Upper lobe of left lung (tissue), 6 donors: ENCODE measurements around the gene PRKN. TPM values are rescaled to one million over a fixed set of nuclear protein-coding genes. Genes with fewer than 3 reads are reported as not detected.

Experiments used
- ATAC-seq, 2 donors: fragments of 200-7000 bp; cut with Tn5 transposase; one replicate each; pipeline ENCODE4 v1.9.1; 2022; ENCODE audit warnings: mild to moderate bottlenecking in 2 of 2, moderate library complexity in 2 of 2; ENCODE audit not compliant: low FRiP score in 2 of 2
- DNase-seq, 2 donors: peaks; one replicate each; pipeline ENCODE4 v3.0.0-alpha.2; 2019 to 2020
- H3K27ac ChIP-seq, 4 donors: fragments of 200-600 bp; sonication (generic); one replicate each; pipeline ENCODE4 v1.5.1; 2016 to 2019
- H3K27me3 ChIP-seq, 4 donors: fragments of 200-600 bp; sonication (generic); one replicate each; pipeline ENCODE4 v1.5.1; 2017 to 2019
- H3K36me3 ChIP-seq, 4 donors: fragments of 200-600 bp; sonication (generic); one replicate each; pipeline ENCODE4 v1.5.1; 2016 to 2019
- H3K4me1 ChIP-seq, 4 donors: fragments of 200-600 bp; sonication (generic); one replicate each; pipeline ENCODE4 v1.5.1; 2018 to 2019
- H3K4me3 ChIP-seq, 4 donors: fragments of 200-600 bp; sonication (generic); one replicate each; pipeline ENCODE4 v1.5.1; 2017 to 2019; ENCODE audit warnings: mild to moderate bottlenecking in 2 of 4, moderate library complexity in 1 of 4
- H3K9me3 ChIP-seq, 4 donors: fragments of 200-600 bp; sonication (generic); one replicate each; pipeline ENCODE4 v1.5.1; 2018 to 2019
- CTCF ChIP-seq, 6 experiments: fragments of 450-650 bp in 4 of 6; fragments of 200-600 bp in 2 of 6; sonication (generic) in 2 of 6; IDR thresholded peaks; one replicate each; pipeline ENCODE4 v1.5.1; 2016 to 2019; ENCODE audit warnings: antibody characterized with exemption in 6 of 6
- EP300 ChIP-seq, 4 donors: sonication (generic); formaldehyde crosslinking; IDR thresholded peaks; one replicate each; pipeline ENCODE4 v1.5.1; 2017; ENCODE audit warnings: antibody characterized with exemption in 4 of 4, control low read depth in 2 of 4
- POLR2A ChIP-seq, 4 donors: fragments of 450-650 bp; IDR thresholded peaks; one replicate each; pipeline ENCODE4 v1.5.1; 2016 to 2017; ENCODE audit warnings: antibody characterized with exemption in 4 of 4, mild to moderate bottlenecking in 2 of 4
- POLR2AphosphoS5 ChIP-seq, 2 donors: sonication (generic); formaldehyde crosslinking; IDR thresholded peaks; one replicate each; pipeline ENCODE4 v1.5.1; 2017; ENCODE audit warnings: antibody characterized with exemption in 2 of 2
- WGBS, 2 donors: methylation state at CpG; one replicate each; pipeline ENCODE4 v1.1.5; 2017 to 2018; 5-methylcytosine and 5-hydroxymethylcytosine counted together
- total RNA-seq, 6 donors: library from RNA; depleted of rRNA in 4 of 6; stranded (reverse); fragments of >200 nt in 4 of 6; gene quantifications; one replicate each; pipeline versions ENCODE4 v1.1.0 to v1.2.1, GENCODE V29; 2016 to 2021
- donor health status: DM: no; HTN: no; CAD: no; lungs with moderate emphysema.
- donor health status: DM: no; HTN: yes; CAD: no; lungs with severe emphysema.

PRKN gene
- total RNA-seq, 6 donors from 2014 or later, result 2.7 to 29.3 (median 5.5) TPM

- no peak for DNase-seq
- 70 to 74% methylated on average over 2 of the region's 2 CpGs for WGBS, 2 donors
- no peak for ATAC-seq
- Histone ChIP-seq H3K36me3 (no peaks in the 10 kb centered on the region), H3K27ac (no peak overlapping the region), H3K4me1 (no peaks in the 10 kb centered on the region), H3K4me3 (no peak overlapping the region), H3K9me3 (no peaks in the 10 kb centered on the region), H3K27me3 (no peaks in the 10 kb centered on the region)
- no peak for TF ChIP-seq CTCF (IDR thresholded peaks at IDR 0.05)
These were observed 311.3 kb downstream of the PRKN start for GRCh38 chr6:162416307-162416706.

- DNase-seq (no peak), ATAC-seq (no peak)
- 55 to 58% methylated on average over 8 of the region's 8 CpGs for WGBS, 2 donors
- Histone ChIP-seq H3K27ac (no peak overlapping the region), H3K36me3 (no peaks in the 10 kb centered on the region), H3K27me3 (no peaks in the 10 kb centered on the region), H3K9me3 (no peaks in the 10 kb centered on the region), H3K4me1 (no peaks in the 10 kb centered on the region), H3K4me3 (no peak overlapping the region)
- no peak for TF ChIP-seq POLR2A (IDR thresholded peaks at IDR 0.05)
- no peak for TF ChIP-seq POLR2AphosphoS5 (IDR thresholded peaks at IDR 0.05)
- TF ChIP-seq CTCF (IDR thresholded peaks at IDR 0.05), result no peak
- TF ChIP-seq EP300 (IDR thresholded peaks at IDR 0.05), result no peak
These were observed 317.6 kb downstream of the PRKN start for GRCh38 chr6:162409741-162410691.

- TF ChIP-seq POLR2AphosphoS5 (IDR thresholded peaks at IDR 0.05) (no peak), CTCF (IDR thresholded peaks at IDR 0.05) (no peak), EP300 (IDR thresholded peaks at IDR 0.05) (no peak), POLR2A (IDR thresholded peaks at IDR 0.05) (no peak)
- no peak overlapping the region for H3K4me3 ChIP-seq
- DNase-seq (no peak), ATAC-seq (no peak)
- H3K4me1 ChIP-seq, result no peaks in the 10 kb centered on the region
- H3K27me3 ChIP-seq, result no peaks in the 10 kb centered on the region
- no peaks in the 10 kb centered on the region for H3K36me3 ChIP-seq
- H3K27ac ChIP-seq, result no peak overlapping the region
- H3K9me3 ChIP-seq, result no peaks in the 10 kb centered on the region
- 78 to 81% methylated on average over 5 of the region's 5 CpGs for WGBS, 2 donors
These were observed 318.6 kb downstream of the PRKN start for GRCh38 chr6:162408826-162409535.

GRCh38 chr6:162404951-162405350 is 322.6 kb downstream of the PRKN start:
- ATAC-seq, result no peak
- 70 to 78% methylated on average over 4 of the region's 4 CpGs for WGBS, 2 donors

More at GRCh38 chr6:162404951-162405350, 322.6 kb downstream of the PRKN start:
- H3K27me3 ChIP-seq, result no peaks in the 10 kb centered on the region
- H3K4me3 ChIP-seq, result no peak overlapping the region
- TF ChIP-seq POLR2AphosphoS5 (IDR thresholded peaks at IDR 0.05) (no peak), CTCF (IDR thresholded peaks at IDR 0.05) (no peak), EP300 (IDR thresholded peaks at IDR 0.05) (no peak), POLR2A (IDR thresholded peaks at IDR 0.05) (no peak)
- no peak overlapping the region for H3K27ac ChIP-seq
- H3K4me1 ChIP-seq, result no peaks in the 10 kb centered on the region
- H3K36me3 ChIP-seq, result no peaks in the 10 kb centered on the region
- no peaks in the 10 kb centered on the region for H3K9me3 ChIP-seq
- DNase-seq, result no peak
